ENCODE data around the gene GHR. TPM values are rescaled to one million over a fixed set of nuclear protein-coding genes. Genes with fewer than 3 reads are reported as not detected.

The GHR gene
- total and polyA plus RNA-seq, 2 donors from 2014 or later = 3.7 to 6.5 TPM

- no peaks in the 10 kb centered on the region for H3K27me3 ChIP-seq (ENCODE audit: control insufficient read depth, insufficient read depth, low read length)
- intact Hi-C loops (cut with DNase I) = no loop called here
- DNase-seq (no peak), FAIRE-seq (no peak)
- no peaks in the 10 kb centered on the region for H3K36me3 ChIP-seq (ENCODE audit: control insufficient read depth in 2 of 3, insufficient read depth in 3 of 3, low read length in 3 of 3)
- H3K27ac ChIP-seq (ENCODE audit: low read depth in 2 of 2, low read length in 2 of 2) = no peak overlapping the region
- peaks cover 0 to 13% (median 2%) of the 10 kb centered on the region in 3 donors for H3K4me1 ChIP-seq (ENCODE audit: control insufficient read depth in 2 of 3, insufficient read depth in 2 of 3, low read depth in 1 of 3, low read length in 3 of 3)
- no peaks in the 10 kb centered on the region for H3K9me3 ChIP-seq (ENCODE audit: control insufficient read depth in 2 of 3, insufficient read depth in 1 of 3, low read length in 3 of 3)
- TF ChIP-seq CTCF (IDR thresholded peaks at IDR 0.05; ENCODE audit: borderline replicate concordance, extremely low read depth, insufficient read depth) = no peak
- no peak overlapping the region for H3K4me3 ChIP-seq (ENCODE audit: low read length in 3 of 3)
- no peak overlapping the region for H3K9ac ChIP-seq (ENCODE audit: low read length in 3 of 3)
Measured at GRCh38 chr5:42499016-42499415, 75.8 kb downstream of the GHR start.

GRCh38 chr5:42500003-42500599 lies 76.9 kb downstream of the GHR start:
- Histone ChIP-seq H3K9ac (ENCODE audit: low read length in 3 of 3) (no peak overlapping the region), H3K27ac (ENCODE audit: low read depth in 2 of 2, low read length in 2 of 2) (no peak overlapping the region), H3K36me3 (ENCODE audit: control insufficient read depth in 2 of 3, insufficient read depth in 3 of 3, low read length in 3 of 3) (no peaks in the 10 kb centered on the region), H3K4me1 (ENCODE audit: control insufficient read depth in 2 of 3, insufficient read depth in 2 of 3, low read depth in 1 of 3, low read length in 3 of 3) (peaks cover 0 to 13% (median 2%) of the 10 kb centered on the region in 3 donors), H3K9me3 (ENCODE audit: control insufficient read depth in 2 of 3, insufficient read depth in 1 of 3, low read length in 3 of 3) (no peaks in the 10 kb centered on the region), H3K4me3 (ENCODE audit: low read length in 3 of 3) (no peak overlapping the region), H3K27me3 (ENCODE audit: control insufficient read depth, insufficient read depth, low read length) (no peaks in the 10 kb centered on the region)
- DNase-seq (no peak), FAIRE-seq (no peak)
- intact Hi-C loops (cut with DNase I) = no loop called here
- no peak for TF ChIP-seq CTCF (IDR thresholded peaks at IDR 0.05; ENCODE audit: borderline replicate concordance, extremely low read depth, insufficient read depth)

- Histone ChIP-seq H3K9ac (ENCODE audit: low read length in 3 of 3) (no peak overlapping the region), H3K27me3 (ENCODE audit: control insufficient read depth, insufficient read depth, low read length) (no peaks in the 10 kb centered on the region), H3K4me1 (ENCODE audit: control insufficient read depth in 2 of 3, insufficient read depth in 2 of 3, low read depth in 1 of 3, low read length in 3 of 3) (peaks cover 0 to 24% (median 6%) of the 10 kb centered on the region in 3 donors), H3K27ac (ENCODE audit: low read depth in 2 of 2, low read length in 2 of 2) (no peak overlapping the region), H3K36me3 (ENCODE audit: control insufficient read depth in 2 of 3, insufficient read depth in 3 of 3, low read length in 3 of 3) (no peaks in the 10 kb centered on the region), H3K9me3 (ENCODE audit: control insufficient read depth in 2 of 3, insufficient read depth in 1 of 3, low read length in 3 of 3) (no peaks in the 10 kb centered on the region), H3K4me3 (ENCODE audit: low read length in 3 of 3) (no peak overlapping the region)
- no peak for TF ChIP-seq CTCF (IDR thresholded peaks at IDR 0.05; ENCODE audit: borderline replicate concordance, extremely low read depth, insufficient read depth)
- DNase-seq (no peak), FAIRE-seq (no peak)
- intact Hi-C loops (cut with DNase I) = no loop called here
Measured at GRCh38 chr5:42502613-42503470, 79.6 kb downstream of the GHR start.
